Astrocyte of the spinal cord (primary cell): Measurements from ENCODE around the gene DGUOK.

Source experiments
- DNase-seq: peaks from one replicate; pipeline ENCODE4 v3.0.0; 2011; ENCODE audit warnings: low read depth, low spot score
- H3K4me3 ChIP-seq: 2 replicates; pipeline ENCODE4 v1.5.1; 2011; ENCODE audit warnings: low read depth, mild to moderate bottlenecking, low read length, moderate library complexity
- in situ Hi-C: cut with HindIII; loops from 2 replicates; pipeline ENCODE4 v1.10.0; 2017; ENCODE audit warnings: low sequenced_read_pairs
- TF ChIP-seq, protein P1 (sequence below): IDR thresholded peaks from 2 replicates; pipeline ENCODE4 v1.5.1; 2012; ENCODE audit warnings: low read depth, mild to moderate bottlenecking, low read length, inconsistent platforms

The DGUOK gene

DNA sequence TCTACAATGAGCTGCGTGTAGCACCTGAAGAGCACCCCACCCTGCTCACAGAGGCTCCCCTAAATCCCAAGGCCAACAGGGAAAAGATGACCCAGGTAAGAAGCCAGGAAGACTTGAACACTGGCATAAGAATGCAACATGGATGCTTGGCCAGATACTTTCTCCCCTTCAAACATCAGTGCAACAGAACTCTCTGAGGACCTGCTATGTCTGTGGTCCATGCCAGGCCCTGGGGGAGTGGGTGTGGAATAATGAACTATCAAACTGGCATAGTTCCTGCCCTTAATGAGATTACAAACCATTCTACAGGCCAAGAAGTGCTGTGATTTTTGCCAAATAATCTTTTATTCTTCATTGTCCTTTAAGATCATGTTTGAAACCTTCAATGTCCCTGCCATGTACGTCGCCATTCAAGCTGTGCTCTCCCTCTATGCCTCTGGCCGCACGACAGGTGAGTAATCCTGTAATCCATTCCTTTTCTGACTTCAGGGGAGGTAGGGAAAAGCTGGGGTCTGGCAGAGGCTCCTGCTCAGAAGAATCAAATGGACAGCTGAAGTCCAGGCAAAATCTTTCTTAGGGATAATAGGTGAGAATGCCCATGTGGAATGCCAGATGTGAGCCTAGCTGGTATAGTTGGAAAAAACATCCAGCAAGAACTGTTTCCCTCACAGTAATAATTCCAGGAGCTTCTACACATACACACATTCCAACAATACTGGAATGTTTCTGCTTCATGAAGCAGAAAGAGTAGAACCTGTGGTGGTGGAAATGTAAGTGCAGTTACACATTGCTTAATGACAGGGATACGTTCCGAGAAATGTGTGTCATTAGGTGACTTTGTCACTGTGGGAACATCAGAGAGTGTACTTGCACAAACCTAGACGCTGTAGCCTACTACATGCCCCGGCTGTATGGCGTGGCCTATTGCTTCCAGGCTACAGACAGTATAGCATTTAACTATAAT, 17.7 kb upstream of the DGUOK start:
- TF ChIP-seq, protein P1, sequence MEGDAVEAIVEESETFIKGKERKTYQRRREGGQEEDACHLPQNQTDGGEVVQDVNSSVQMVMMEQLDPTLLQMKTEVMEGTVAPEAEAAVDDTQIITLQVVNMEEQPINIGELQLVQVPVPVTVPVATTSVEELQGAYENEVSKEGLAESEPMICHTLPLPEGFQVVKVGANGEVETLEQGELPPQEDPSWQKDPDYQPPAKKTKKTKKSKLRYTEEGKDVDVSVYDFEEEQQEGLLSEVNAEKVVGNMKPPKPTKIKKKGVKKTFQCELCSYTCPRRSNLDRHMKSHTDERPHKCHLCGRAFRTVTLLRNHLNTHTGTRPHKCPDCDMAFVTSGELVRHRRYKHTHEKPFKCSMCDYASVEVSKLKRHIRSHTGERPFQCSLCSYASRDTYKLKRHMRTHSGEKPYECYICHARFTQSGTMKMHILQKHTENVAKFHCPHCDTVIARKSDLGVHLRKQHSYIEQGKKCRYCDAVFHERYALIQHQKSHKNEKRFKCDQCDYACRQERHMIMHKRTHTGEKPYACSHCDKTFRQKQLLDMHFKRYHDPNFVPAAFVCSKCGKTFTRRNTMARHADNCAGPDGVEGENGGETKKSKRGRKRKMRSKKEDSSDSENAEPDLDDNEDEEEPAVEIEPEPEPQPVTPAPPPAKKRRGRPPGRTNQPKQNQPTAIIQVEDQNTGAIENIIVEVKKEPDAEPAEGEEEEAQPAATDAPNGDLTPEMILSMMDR: no peak
- in situ Hi-C loops: no loop called here
- H3K4me3 ChIP-seq: no peak overlapping the region

DNA sequence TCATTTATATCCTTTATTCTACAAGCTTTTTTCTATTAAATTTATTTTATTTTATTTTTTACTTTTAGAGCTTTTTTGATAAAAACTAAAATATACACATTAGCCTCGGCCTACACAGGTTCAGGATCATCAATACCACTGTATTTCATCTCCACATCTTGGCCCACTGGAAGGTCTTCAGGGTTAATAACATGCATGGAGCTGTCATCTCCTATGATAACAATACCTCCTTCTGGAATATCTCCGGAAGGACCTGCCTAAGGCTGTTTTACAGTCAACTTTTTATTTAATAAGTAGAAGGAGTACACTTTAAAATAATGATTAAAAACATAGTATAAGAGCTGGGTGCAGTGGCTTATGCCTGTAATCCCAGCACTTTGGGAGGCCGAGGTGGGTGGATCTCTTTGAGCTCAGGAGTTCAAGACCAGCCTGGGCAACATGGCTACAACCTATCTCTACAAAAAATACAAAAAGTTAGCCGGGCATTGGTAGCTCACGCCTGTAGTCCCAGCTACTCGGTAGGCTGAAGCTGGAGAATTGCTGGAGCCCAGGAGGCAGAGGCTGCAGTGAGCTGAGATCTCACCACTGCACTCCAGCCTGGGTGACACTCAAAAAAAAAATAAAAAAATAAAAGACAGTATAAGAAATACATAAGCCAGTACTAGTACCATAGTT, 15.7 kb upstream of the DGUOK start:
- TF ChIP-seq, protein P1: no peak

More for the DNA sequence above, 17.7 kb upstream of the DGUOK start:
- no peak for DNase-seq

DNA sequence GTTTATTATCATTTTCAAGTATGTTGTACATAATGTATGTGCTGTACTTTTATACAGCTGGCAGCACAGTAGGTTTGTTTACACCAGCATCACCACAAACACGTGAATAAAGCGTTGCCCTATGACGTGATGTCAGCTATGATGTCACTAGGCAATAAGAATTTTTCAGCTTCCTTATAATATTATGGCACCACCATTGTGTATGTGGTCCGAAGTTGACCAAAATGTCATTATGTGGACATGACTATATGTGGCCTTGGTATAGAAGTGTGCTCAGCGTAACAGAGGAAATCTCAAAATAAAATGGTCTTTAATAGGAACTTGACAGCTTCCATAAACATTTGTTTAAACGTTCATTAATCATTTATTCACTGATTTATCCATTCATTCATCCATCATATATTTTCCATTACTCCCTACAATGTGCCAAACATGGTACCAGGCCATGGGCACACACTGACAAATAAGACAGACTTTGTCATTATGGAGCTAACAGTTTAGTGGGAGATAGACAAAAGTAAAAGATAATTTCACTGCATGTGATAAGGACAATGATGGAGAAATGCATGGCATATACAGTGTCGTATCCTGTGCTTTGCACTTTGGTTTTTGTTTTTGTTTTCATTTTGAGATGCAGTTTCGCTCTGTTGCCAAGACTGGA, 15.0 kb upstream of the DGUOK start:
- in situ Hi-C loops: no loop called here
- no peak overlapping the region for H3K4me3 ChIP-seq
- TF ChIP-seq, protein P1: no peak
- no peak for DNase-seq

More for the DNA sequence above, 15.7 kb upstream of the DGUOK start:
- in situ Hi-C loops: no loop called here
- no peak for DNase-seq
- no peak overlapping the region for H3K4me3 ChIP-seq

DNA sequence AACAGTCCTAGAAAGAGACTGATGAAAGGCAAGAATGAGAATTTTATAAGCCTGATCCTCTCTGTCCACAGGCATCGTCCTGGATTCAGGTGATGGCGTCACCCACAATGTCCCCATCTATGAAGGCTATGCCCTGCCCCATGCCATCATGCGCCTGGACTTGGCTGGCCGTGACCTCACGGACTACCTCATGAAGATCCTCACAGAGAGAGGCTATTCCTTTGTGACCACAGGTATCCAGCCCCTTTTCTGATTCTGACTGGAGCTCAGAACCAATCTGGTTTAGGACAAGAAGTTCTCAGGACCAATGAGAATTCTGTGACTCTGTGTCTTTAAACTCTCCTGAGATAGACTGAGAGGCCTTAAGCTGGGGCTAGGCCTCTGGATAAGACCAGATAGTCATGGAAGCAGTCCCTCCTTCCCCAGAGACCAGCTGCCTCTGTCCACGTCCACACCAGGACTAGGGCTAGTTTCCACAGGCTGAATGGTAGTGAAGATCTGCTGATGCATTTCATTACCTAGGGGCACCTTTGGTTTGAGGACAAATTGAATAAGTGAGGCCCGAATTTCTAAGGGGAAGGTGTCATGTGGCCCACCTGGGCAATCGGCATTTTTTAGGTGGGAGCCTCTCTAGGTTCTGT, 13.1 kb upstream of the DGUOK start:
- H3K4me3 ChIP-seq: no peak overlapping the region
- DNase-seq: no peak
- TF ChIP-seq, protein P1: no peak
- in situ Hi-C loops: no loop called here

DNA sequence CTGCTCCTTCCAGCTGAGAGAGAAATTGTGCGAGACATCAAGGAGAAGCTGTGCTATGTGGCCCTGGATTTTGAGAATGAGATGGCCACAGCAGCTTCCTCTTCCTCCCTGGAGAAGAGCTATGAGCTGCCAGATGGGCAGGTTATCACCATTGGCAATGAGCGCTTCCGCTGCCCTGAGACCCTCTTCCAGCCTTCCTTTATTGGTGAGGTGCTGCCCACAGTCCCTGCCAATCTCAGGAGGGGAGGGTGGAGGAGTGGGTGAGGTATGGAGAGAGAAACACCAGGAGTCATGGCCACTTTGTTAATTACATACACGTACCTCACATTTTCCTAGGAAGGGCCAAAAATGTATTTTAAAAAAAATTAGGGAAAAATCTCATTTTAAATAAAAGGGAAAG, 12.0 kb upstream of the DGUOK start:
- in situ Hi-C loops: no loop called here

More for the DNA sequence above, 12.0 kb upstream of the DGUOK start:
- no peak for DNase-seq
- TF ChIP-seq, protein P1: no peak
- no peak overlapping the region for H3K4me3 ChIP-seq
